Measurements from ENCODE around the gene C3orf38.
"Not testable (repeated sequence)": the region's sequence is repeated elsewhere in the genome, so short reads cannot be mapped to it uniquely, and the experiment has no call there.

C3orf38 gene

GRCh38 chr3:88149509-88150362 is at the start of gene C3orf38:
Gene C3orf38, plus strand, starts transcription at chr3:88149959. Its CDS starts 94 bp downstream, at chr3:88150053.
- DNase-seq, result peak; percentile 81

- DNase-seq, result no peak
These were observed 48.6 kb upstream of the C3orf38 start for GRCh38 chr3:88101142-88101541.

- no peak for DNase-seq
These were observed 44.4 kb upstream of the C3orf38 start for GRCh38 chr3:88105325-88105724.

GRCh38 chr3:88112289-88112688 is 37.5 kb upstream of the C3orf38 start:
- no peak for DNase-seq

GRCh38 chr3:88113311-88114162 is 36.2 kb upstream of the C3orf38 start:
- DNase-seq, result peak; percentile 13

- DNase-seq, result no peak
These were observed 34.7 kb upstream of the C3orf38 start for GRCh38 chr3:88114878-88115549.

- no peak for DNase-seq
These were observed 32.1 kb upstream of the C3orf38 start for GRCh38 chr3:88117683-88118082.

GRCh38 chr3:88118603-88119002 is 31.2 kb upstream of the C3orf38 start:
- not testable (repeated sequence) for DNase-seq

- DNase-seq, result no peak
These were observed 26.2 kb upstream of the C3orf38 start for GRCh38 chr3:88123526-88123925.

- DNase-seq, result no peak
These were observed 18.1 kb upstream of the C3orf38 start for GRCh38 chr3:88131695-88132094.

GRCh38 chr3:88132894-88133293 is 16.9 kb upstream of the C3orf38 start:
- no peak for DNase-seq

- DNase-seq, result no peak
These were observed 16.0 kb upstream of the C3orf38 start for GRCh38 chr3:88133711-88134263.

- DNase-seq, result no peak
These were observed 11.9 kb upstream of the C3orf38 start for GRCh38 chr3:88137836-88138235.

GRCh38 chr3:88141458-88142083 is 8.2 kb upstream of the C3orf38 start:
- DNase-seq, result no peak

GRCh38 chr3:88142094-88142624 is 7.6 kb upstream of the C3orf38 start:
- no peak for DNase-seq

- DNase-seq, result no peak
These were observed 2.5 kb upstream of the C3orf38 start for GRCh38 chr3:88147261-88147660.

GRCh38 chr3:88148651-88149050 is 1.1 kb upstream of the C3orf38 start:
- no peak for DNase-seq

- DNase-seq, result no peak
These were observed 654 bp upstream of the C3orf38 start for GRCh38 chr3:88149101-88149508.

GRCh38 chr3:88150371-88150770 is 612 bp downstream of the C3orf38 start:
- no peak for DNase-seq

- no peak for DNase-seq
These were observed 1.0 kb downstream of the C3orf38 start for GRCh38 chr3:88150806-88151205.

GRCh38 chr3:88151358-88151757 is 1.6 kb downstream of the C3orf38 start:
- no peak for DNase-seq

GRCh38 chr3:88152841-88153240 is 3.1 kb downstream of the C3orf38 start:
- no peak for DNase-seq

Measured in NCI-H526 treated with DMSO at 0.1 percent for 48 hours (cell line).